ENCODE results near the gene TRIM16. TPM values are rescaled to one million over a fixed set of nuclear protein-coding genes. Genes with fewer than 3 reads are reported as not detected.
"Not testable (repeated sequence)": the region's sequence is repeated elsewhere in the genome, so short reads cannot be mapped to it uniquely, and the experiment has no call there.

TRIM16 gene
- total and polyA plus RNA-seq, 2 of the 8 experiments (the other 6 are each of a cell fraction or from before 2014, with no cell fraction given) = 15.2 to 29.1 TPM

DNA sequence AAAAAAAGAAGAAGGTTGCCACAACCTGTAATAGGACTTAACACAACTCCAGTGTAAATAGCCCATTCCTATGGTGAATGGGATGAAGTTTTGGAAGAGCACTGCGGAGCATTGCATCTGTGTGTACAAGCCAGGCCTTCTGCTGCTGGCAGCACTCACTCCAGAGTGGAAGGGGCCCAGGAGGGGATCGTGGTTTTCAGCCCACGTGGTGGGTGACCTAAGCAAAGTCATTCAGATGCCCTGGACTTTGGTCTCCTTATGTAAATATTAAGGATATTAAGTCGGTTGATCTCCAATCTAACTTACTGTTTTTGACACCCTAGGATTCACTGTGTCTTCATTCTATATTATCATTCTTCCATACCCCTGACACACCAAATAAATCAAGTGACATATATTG is 67.3 kb downstream of the TRIM16 start:
- H4K5ac ChIP-seq (ENCODE audit: insufficient read length, low read depth, low read length); H2BK5ac ChIP-seq (ENCODE audit: low read depth, low read length); H3K36me3 ChIP-seq (ENCODE audit: control insufficient read depth in 2 of 4, insufficient read depth in 4 of 4, low read length in 3 of 4); H3K4ac ChIP-seq (replicated peaks; ENCODE audit: insufficient read length, low read depth, low read length); H3K27ac ChIP-seq (ENCODE audit: low read depth, low read length); H2BK20ac ChIP-seq (ENCODE audit: low read length); H2AFZ ChIP-seq (ENCODE audit: low read length); H3K4me2 ChIP-seq (ENCODE audit: insufficient read depth in 1 of 2, low read depth in 2 of 2, low read length in 2 of 2); FAIRE-seq; H3K18ac ChIP-seq (ENCODE audit: extremely low read depth, low read length); H2BK15ac ChIP-seq (ENCODE audit: low read length); H2BK12ac ChIP-seq (ENCODE audit: low read depth, low read length); H3K23me2 ChIP-seq (ENCODE audit: low read depth, low read length); H3K9ac ChIP-seq (replicated peaks in 1 of 4; ENCODE audit: extremely low read depth in 1 of 4, low read depth in 3 of 4, low read length in 3 of 4); H4K20me1 ChIP-seq (replicated peaks in 1 of 2; ENCODE audit: control insufficient read depth in 1 of 2, insufficient read depth in 2 of 2, low read length in 2 of 2); H3K23ac ChIP-seq (ENCODE audit: insufficient read length); DNase-seq (ENCODE audit: low read depth in 1 of 2, low spot score in 2 of 2); H3K79me1 ChIP-seq (ENCODE audit: low read depth, low read length); H4K91ac ChIP-seq (replicated peaks; ENCODE audit: insufficient read length, low read length); H3K56ac ChIP-seq (replicated peaks; ENCODE audit: insufficient read length, low read depth, low read length); H3K27me3 ChIP-seq (replicated peaks in 1 of 4; ENCODE audit: control insufficient read depth in 3 of 4, extremely low read depth in 1 of 4, insufficient read depth in 3 of 4, low read length in 3 of 4); H2BK120ac ChIP-seq (replicated peaks; ENCODE audit: low read depth, low read length); H3K4me3 ChIP-seq (ENCODE audit: extremely low read depth in 1 of 4, insufficient read depth in 2 of 4, low read depth in 3 of 4, low read length in 4 of 4); H3K14ac ChIP-seq (ENCODE audit: insufficient read length); H3K79me2 ChIP-seq (ENCODE audit: control insufficient read depth in 1 of 2, insufficient read depth in 2 of 2, low read length in 2 of 2); POLR2A ChIA-PET (ENCODE audit: partially characterized antibody); H3K4me1 ChIP-seq (replicated peaks in 1 of 4; ENCODE audit: control insufficient read depth in 3 of 4, insufficient read depth in 4 of 4, low read length in 3 of 4); H4K8ac ChIP-seq (ENCODE audit: extremely low read depth, insufficient read depth, low read length); H3K9me3 ChIP-seq (ENCODE audit: insufficient read depth in 2 of 2, low read depth in 1 of 2, low read length in 1 of 2); H2AK5ac ChIP-seq (ENCODE audit: low read depth, low read length); CTCF ChIA-PET (ENCODE audit: partially characterized antibody): not testable (repeated sequence)
- WGBS, 2 experiments (ENCODE audit: extremely low coverage in 1 of 2, insufficient coverage in 1 of 2, insufficient read length in 1 of 2, insufficient replicate concordance in 2 of 2, low coverage in 1 of 2, low lambda C conversion rate in 2 of 2, missing lambda C conversion rate in 1 of 2) = 94% methylated on average over 4 of the region's 4 CpGs; no CpG with 5 or more reads in 1 of the 2 experiments

- POLR2A ChIA-PET (ENCODE audit: partially characterized antibody); H4K5ac ChIP-seq (ENCODE audit: insufficient read length, low read depth, low read length); H3K4ac ChIP-seq (replicated peaks; ENCODE audit: insufficient read length, low read depth, low read length); H3K27me3 ChIP-seq (replicated peaks in 1 of 4; ENCODE audit: control insufficient read depth in 3 of 4, extremely low read depth in 1 of 4, insufficient read depth in 3 of 4, low read length in 3 of 4); H3K79me1 ChIP-seq (ENCODE audit: low read depth, low read length); H3K9ac ChIP-seq (replicated peaks in 1 of 4; ENCODE audit: extremely low read depth in 1 of 4, low read depth in 3 of 4, low read length in 3 of 4); H3K23me2 ChIP-seq (ENCODE audit: low read depth, low read length); DNase-seq (ENCODE audit: low read depth in 1 of 2, low spot score in 2 of 2); H3K9me3 ChIP-seq (ENCODE audit: insufficient read depth in 2 of 2, low read depth in 1 of 2, low read length in 1 of 2); H3K4me2 ChIP-seq (ENCODE audit: insufficient read depth in 1 of 2, low read depth in 2 of 2, low read length in 2 of 2); H4K8ac ChIP-seq (ENCODE audit: extremely low read depth, insufficient read depth, low read length); H2BK120ac ChIP-seq (replicated peaks; ENCODE audit: low read depth, low read length); H3K79me2 ChIP-seq (ENCODE audit: control insufficient read depth in 1 of 2, insufficient read depth in 2 of 2, low read length in 2 of 2); H4K91ac ChIP-seq (replicated peaks; ENCODE audit: insufficient read length, low read length); H3K4me1 ChIP-seq (replicated peaks in 1 of 4; ENCODE audit: control insufficient read depth in 3 of 4, insufficient read depth in 4 of 4, low read length in 3 of 4); H3K4me3 ChIP-seq (ENCODE audit: extremely low read depth in 1 of 4, insufficient read depth in 2 of 4, low read depth in 3 of 4, low read length in 4 of 4); H2AFZ ChIP-seq (ENCODE audit: low read length); H3K18ac ChIP-seq (ENCODE audit: extremely low read depth, low read length); H2BK12ac ChIP-seq (ENCODE audit: low read depth, low read length); H2AK5ac ChIP-seq (ENCODE audit: low read depth, low read length); H3K23ac ChIP-seq (ENCODE audit: insufficient read length); CTCF ChIA-PET (ENCODE audit: partially characterized antibody); H4K20me1 ChIP-seq (replicated peaks in 1 of 2; ENCODE audit: control insufficient read depth in 1 of 2, insufficient read depth in 2 of 2, low read length in 2 of 2); H3K14ac ChIP-seq (ENCODE audit: insufficient read length); H2BK20ac ChIP-seq (ENCODE audit: low read length); H2BK15ac ChIP-seq (ENCODE audit: low read length); FAIRE-seq; H3K27ac ChIP-seq (ENCODE audit: low read depth, low read length); H3K56ac ChIP-seq (replicated peaks; ENCODE audit: insufficient read length, low read depth, low read length); H2BK5ac ChIP-seq (ENCODE audit: low read depth, low read length); H3K36me3 ChIP-seq (ENCODE audit: control insufficient read depth in 2 of 4, insufficient read depth in 4 of 4, low read length in 3 of 4): not testable (repeated sequence)
- 86% methylated on average over 5 of the region's 6 CpGs; no CpG with 5 or more reads in 1 of the 2 experiments for WGBS, 2 experiments (ENCODE audit: extremely low coverage in 1 of 2, insufficient coverage in 1 of 2, insufficient read length in 1 of 2, insufficient replicate concordance in 2 of 2, low coverage in 1 of 2, low lambda C conversion rate in 2 of 2, missing lambda C conversion rate in 1 of 2)
These were observed 68.3 kb downstream of the TRIM16 start for GRCh38 chr17:15615850-15616249.

Measured in H1 (cell line).